HG03521 (cell line): ENCODE results near the gene MIER1.
"Not testable (repeated sequence)": the region's sequence is repeated elsewhere in the genome, so short reads cannot be mapped to it uniquely, and the experiment has no call there.

ENCODE experiments used
- ATAC-seq: cut with Tn5 transposase; IDR thresholded peaks from one replicate; pipeline ENCODE4 v1.9.1; 2021; ENCODE audit warnings: mild to moderate bottlenecking, moderate library complexity; ENCODE audit not compliant: unreplicated experiment

Gene MIER1

DNA sequence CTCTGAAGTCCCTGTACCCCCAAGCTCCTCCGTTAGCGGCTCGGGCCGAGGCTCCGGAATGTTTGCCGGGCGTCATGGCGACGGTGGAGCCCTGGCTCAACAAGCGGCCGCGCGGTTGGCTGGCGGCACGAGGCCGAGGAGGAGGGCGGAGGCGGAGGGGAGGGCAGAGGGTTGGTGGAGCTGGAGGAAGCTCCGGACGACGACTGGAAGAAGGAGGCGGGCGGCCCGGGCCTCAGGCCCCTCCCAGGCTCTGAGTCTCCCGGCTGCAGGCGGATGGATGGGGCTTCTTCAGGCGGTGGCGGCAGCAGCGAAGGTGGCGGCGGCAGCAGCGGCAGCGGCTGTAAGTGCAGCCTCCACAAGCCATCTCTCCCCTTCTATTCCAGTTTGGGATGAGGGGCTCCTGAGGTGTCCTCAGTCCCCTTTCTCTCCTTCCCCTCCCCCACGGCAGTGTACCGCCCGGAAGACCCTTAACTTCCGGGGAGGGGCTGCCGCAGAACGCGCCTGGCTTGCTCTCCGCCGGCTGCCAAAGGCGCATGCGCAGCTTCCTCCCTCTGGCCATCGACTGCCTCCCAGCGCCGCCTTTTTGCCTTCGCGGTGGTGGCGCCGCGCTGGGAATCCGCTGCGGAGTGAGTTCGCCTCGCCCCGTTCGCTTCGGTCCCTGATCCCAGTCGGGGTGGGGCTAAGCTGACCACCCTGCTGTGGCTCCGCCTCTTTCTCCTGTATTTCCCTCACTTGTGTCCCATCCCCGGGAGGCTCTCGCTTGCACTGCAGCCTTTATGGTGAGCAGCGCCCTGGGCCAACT, at the start of gene MIER1, which contains the start of gene DNAI4:
MIER1 (plus strand) TSS at position 235 of the 802 bp plus-strand sequence; CDS start at position 274, 39 bp downstream.
DNAI4 (minus strand) TSS at position 101 of the 802 bp plus-strand sequence; CDS start at position 76, 25 bp downstream.
- ATAC-seq = peak; percentile 93

DNA sequence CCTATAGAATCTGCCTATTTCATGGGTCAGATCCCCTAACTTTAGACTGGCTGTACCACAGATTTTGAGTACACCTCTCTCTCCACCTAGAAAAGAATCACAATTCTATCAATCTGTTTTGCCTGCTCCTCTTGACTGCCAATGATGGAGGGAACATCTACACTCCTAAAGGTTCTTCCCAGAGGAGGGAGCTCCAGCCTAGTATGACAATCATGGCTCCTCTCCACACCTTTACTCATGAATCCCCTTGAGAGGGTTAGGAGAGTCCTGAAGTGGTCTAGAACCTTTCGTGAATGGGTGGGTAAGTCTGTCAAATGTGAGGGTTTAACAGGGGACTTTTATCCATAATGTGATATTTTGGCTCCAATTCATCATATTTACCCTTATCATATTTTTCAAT, 48.1 kb upstream of the MIER1 start:
- no peak for ATAC-seq

DNA sequence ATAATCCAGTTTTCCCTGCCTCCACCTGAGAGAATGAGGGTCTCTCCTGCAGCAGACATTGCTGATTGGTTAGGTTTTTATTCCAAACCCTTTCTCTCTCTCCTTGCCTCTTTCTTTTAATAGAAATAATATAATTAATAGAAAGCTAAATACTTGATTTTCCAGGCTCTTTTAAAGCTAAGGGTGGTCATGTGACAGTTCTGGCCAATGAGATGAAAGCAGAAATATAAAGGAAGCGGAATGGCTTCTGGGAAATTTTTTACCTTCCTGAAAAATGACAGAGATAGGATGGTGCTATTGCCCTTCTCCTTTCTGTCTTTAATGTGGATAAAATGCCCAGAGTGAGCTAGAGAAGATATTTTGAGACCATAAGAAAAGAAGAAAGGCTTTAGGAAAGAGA, 35.8 kb upstream of the MIER1 start:
- ATAC-seq = no peak

DNA sequence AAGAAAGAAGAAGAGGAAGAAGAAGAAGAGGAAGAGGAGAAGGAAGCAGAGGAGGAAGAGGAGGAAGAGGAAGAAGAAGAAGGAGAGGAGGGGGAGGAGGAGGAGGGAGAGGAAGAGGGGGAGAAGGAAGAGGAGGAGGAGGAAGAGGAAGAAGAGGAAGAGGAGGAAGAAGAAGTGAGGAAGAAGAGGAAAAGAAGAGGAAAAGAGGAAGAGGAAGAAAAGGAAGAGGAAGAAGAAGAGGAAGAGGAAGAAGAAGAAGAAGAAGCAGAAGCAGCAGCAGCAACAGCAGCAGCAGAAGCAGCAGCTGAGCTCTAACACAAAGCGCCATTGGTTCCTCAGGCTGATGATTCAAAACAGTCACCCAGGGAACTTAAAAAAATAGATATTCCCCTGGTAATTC, 34.2 kb upstream of the MIER1 start:
- ATAC-seq = no peak

DNA sequence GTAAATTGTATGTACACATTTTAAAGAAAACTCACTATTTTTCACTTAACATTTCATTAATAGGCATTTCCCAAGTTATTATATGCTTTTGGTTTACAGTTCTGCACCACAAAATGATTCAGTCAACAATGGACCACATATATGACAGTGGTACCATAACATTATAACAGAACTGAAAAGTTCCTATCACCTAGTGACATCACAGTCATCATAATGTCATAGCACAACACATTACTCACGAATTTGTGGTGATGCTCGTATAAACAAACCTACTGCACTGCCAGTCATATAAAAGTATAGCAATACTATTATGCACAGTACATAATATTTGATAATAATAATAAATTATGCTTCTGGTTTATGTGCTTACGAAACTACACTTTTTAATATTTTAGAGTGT, 31.1 kb upstream of the MIER1 start:
- no peak for ATAC-seq

DNA sequence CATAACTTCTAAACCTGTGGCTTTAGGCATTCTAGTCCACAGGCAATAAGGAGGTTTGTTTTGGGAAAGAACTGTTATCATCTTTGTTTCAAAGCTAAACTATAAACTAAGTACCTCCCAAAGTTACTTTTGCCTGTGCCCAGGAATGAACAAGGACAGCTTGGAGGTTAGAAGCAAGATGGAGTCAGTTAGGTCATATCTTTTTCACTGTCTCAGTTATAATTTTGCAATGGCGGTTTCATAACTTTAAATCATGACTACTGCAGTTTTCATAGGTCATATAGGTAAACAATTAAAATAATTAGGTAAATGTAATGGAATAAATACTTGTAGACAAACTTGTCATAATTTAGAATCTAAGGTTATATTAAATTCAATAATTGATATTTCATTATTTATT, 9.6 kb upstream of the MIER1 start:
- not testable (repeated sequence) for ATAC-seq

DNA sequence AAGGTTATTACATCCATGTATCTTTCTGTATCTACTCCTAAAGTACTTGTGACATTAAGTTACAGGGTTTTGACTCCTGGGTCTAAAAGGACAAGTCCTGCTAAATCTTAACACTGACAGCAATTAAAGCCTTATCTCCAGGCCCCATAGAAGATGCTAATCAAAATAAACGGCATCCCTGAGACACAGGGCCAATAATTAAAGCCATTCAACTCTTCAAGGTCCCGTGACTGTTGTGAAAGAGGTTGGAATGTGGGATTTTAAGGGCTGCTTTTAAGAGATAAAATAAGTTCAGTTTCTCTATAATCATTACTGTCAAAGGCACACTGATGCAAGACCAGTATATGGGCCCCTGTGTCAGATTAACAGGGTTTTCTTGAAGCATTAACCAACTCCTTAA, 8.5 kb upstream of the MIER1 start:
- no peak for ATAC-seq

DNA sequence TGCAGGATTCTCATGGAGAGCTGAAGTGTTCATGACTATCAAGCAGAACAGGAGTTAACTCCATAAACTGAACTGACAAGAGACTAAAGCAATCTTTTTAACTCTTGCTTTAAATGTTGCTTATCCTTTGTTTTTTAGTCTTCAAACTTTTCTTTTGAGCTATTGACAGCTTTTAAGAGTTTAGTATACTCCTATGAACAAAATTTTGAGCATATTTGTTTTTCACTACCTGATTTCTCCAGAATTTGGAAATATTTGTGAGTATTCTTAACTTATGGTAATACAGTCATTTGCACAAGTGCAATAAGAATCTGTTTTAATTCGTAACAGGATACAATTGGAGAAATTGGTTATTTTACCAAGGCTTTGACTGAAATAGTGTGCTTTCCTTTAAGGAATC, 7.3 kb upstream of the MIER1 start:
- ATAC-seq = no peak

DNA sequence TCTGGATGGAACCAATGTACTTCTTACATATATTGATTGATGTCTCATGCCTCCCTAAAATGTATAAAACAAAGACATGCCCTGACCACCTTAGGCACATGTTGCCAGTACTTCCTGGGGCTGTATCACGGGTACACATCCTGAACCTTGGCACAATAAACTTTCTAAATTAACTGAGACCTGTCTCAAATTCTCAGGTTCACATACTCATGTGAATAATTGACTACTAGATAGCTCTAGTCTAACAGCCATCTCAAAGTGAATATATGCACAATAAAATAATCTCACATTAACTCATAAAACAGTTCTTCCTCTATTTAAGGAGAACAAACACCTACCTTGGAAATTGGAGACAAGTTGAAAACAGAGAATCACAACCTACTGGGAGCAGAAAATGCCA, 5.7 kb upstream of the MIER1 start:
- ATAC-seq = no peak

DNA sequence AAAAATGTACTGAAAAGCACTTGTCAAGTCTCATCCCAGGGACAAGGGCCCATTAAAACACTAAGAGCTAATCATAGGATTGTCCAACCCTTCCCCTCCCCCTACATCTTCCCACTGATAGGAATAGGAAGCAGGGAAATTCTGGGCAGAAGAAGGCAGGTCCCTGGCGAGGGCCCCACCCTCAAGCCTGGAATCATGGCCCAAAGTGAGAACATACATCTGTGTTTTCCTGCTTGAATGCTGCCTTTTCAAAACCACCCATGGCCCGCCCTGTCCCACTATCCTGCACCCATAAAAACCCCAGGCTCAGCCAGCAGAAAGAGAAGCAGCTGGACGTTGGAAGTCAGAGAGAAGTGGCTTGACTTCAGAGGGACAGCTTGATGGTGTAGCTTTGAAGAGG, 5.0 kb upstream of the MIER1 start:
- no peak for ATAC-seq

DNA sequence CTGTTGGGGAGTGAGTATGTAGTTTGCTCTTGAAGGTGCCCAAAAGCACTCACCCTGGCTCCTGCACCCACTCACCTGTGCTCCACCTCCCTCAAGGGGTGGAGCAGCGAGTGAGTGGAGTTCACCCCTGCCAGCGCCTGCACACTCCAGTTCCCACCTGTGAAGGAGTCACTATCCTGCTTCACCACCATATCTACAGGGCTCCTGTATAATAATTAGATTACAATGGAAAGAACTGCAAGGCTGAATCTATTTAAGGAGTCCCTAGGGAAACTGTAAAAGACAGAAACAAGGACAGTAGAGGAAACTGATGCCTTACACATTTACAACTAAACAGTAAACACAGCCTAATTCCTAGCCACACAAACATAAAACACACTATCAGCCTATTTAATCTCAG, 4.2 kb upstream of the MIER1 start:
- no peak for ATAC-seq

DNA sequence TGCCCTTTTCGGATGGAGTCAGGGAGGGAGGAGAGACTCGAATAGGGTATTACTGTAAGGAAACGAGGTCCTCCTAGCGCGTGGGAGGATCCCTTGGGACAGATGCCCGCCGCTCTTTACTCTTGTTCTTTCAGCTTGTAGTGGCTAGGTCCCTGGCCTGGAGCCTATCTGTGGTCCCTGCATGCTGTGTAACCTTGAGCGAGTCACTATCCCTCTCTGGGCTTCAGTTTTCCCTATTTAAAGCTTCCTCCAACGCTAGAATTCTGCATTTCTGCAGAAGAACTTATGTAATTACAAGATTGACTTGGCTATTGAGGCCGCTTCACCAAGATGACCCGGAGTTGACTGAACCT, 744 bp downstream of the MIER1 start:
- no peak for ATAC-seq

DNA sequence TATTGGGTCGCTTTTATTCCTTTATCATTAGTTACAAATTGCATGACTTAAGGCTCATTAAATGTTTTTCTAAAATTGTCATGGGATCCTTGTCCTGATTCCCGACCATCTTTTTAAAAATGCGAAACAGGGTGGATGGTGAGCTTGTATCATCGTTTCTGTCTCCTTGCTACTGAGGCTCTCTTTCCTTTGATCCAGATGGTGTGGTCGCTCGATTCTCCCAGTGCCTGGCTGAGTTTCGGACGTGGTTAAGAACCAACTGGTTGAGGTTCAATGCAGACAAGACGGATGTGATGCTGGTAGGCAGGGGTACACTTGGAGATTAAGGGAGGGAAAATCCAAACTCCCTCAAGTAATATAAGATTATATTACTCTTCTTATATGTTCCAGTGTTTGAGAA, 1.2 kb downstream of the MIER1 start:
- ATAC-seq = no peak

DNA sequence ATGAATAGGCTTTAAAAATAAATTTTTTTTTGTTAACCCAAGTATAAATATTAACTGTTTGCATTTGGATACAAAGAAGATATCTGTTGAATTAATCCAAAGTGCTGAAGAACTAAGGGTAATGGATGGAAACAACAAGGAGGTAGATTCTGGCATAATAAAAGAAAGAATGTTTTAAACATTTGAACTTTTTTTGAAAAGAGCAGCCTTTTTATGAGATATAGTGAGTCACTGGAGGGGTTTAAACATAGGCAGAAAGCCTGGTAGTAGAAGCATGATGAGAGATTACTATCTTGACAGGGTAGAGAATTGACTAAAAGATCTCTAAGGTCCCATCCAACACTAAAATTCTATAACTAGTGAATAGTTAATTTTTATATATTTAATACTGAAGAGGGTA, 2.7 kb downstream of the MIER1 start:
- ATAC-seq = no peak

DNA sequence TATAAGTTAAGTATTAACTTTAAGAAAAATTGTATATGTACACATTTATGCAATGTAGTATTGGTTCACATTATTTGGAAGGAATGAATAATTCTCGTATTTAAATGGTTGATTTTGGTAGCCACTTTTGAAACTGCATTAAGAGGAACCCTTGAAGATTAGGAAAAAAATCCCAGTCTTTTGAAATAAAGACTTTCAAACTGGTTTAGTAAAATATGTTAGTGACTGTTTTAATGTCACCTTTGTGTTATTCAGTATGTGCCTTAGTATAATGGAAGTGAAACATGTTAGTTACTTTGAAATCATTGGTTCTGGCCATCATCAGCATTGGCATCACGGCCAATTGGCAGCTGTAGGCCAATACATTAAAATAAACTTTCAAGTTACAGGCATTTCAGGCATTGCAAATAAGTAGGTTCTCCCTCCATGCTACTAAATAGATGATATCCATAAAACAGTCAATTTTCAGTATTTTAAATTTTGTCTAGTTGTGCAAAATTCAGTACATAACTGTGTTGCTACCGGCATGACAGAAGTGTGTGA, 4.4 kb downstream of the MIER1 start:
- no peak for ATAC-seq

DNA sequence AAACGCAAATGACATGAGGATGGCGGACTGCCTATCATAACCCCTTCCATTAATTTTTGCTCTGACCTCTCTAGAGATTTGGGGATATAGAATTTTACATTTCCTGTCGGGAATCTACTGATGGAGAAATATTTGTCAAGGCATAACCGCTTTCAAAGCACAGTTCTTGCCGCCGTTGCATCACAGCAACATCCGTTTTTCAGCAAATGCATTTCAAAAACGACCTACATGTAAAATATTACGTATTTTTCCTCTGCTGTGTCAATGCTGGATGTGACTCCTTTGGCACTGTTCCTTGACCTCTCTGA, 4.9 kb downstream of the MIER1 start:
- no peak for ATAC-seq

DNA sequence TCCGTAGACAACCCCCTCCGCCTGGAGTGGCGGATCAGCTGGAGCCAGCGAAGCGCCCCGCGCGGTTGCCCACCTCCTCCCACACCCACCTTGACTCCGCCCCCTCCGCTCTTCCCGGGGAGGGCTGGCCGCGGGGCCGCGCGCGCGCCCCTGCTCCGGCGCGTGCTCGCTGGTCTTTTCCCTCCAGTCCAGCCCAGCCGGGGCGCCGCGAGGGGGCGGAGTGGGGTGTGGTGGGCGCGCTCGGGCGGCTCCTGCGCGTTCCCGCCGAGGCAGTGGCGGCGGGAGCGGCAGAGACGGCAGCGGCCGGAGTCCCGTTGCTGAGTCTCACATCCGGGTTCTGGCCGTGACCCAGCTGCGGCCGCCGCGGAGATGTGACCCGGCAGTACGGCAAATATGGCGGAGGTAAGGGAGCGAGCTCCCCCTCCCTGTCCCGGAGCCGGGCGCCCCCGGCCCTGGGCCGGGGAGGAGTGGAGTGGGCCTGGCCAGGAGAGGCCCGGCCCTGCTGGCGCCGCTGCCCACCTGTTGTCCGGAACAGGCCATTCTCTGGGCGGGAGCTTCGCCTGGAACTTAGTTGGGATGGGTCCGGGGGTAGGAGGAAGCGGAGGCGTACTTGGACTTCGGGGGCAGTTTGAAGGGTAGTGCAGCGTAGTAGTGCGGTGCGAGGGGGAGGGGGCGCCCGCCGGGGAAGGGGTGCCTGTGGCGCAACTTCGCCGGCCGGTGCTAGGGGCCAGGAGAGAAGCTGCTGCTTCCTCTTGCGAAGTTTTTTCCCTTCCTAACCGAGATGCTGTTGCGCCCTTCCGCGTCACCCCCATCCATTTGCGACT, 5.4 kb downstream of the MIER1 start:
- peak; percentile 70 for ATAC-seq

DNA sequence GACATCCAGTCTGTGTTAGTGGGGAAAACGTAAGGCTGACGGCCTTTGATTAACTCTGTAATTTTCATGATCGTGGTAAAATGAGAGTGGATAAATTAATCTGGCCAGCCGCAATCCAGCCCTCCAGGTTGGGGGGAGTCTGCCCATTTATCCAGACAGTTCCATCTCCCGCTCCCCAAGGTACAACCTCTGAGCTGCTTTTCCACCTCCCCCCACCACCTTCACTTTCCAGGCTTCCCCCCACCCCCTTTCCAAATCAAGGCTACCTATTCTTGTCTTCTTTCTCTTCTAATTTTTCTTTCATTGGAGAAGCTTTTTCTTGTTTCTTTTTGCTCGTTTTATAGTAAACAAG, 6.0 kb downstream of the MIER1 start:
- ATAC-seq = no peak

DNA sequence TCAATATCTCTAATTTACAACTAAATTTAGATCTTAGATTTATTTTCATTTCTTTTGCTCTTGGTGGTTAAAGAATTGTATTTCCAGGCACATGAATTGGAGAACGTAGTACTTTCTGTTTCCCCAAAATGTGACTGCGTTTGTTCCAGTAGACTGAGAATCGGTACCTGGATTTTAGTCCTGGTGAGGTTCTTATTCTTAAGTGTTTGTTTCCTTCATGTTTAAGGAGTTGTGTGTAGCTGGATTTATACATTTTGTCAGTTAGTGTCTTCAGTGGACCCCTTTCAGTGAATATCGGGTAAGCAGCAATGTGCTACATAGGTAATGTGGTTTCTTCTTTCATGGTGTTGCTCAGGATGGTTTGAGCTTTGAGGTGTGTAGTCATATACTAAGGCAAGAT, 6.8 kb downstream of the MIER1 start:
- ATAC-seq = no peak

DNA sequence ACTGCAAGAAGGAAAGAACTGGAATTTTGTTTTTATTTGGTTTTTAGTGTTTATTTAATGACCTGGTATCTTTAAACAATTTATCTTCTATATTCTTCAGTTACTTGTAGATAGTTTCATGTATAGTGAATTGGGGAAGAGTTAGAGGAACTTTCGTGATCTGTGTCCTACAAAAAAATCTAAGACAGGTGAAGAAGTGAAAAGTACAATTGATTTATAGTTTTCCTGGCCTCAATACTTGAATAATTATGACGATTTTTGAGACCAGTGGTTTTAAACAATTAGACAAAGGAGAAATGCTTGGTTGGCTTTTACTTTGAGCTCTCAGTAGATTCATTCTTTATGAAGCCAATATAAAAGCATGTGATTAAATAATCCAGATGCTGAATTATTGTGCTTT, 7.5 kb downstream of the MIER1 start:
- ATAC-seq = no peak

DNA sequence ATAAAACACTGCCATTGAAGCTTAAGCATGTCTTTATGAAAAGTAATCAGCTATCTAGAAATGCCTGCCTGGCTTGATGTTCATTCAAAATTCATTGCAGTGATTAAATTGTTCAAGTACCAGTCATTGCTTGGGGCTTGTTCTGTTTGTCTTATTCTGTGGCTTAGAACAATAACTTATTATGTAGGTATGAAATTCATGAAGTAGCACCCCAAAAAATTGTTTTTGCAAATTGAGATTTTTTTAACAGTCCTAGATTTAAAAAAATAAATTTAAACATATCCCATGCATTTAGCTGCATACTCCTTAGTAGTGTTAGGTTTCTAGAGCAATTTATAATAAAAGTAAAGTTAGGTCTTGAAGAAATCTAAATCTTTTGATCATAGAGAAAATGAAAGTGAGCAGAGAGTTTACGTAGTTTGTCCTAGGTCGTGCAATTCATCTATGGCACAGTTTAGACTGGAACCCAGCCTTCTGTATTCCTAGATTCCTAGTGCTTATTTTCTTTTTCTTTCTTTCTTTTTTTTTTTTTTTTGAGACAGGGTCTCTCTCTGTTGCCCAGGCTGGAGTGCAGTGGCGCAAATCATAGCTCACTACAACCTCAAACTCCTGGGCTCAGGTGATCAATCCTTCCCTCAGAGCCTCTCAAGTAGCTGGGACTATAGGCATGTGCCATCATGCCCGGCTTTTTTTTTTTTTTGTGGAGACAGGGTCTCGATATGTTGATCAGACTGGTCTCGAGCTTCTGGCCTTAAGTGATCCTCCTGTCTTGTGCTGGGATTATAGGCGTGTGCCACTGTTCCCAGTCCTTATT, 9.3 kb downstream of the MIER1 start:
- ATAC-seq = no peak
